HEK293T (cell line): Measurements from ENCODE around the gene TSPAN7.

Experiments
- ARNT ChIP-seq: fragments of 450-650 bp; IDR thresholded peaks from 2 replicates; pipeline ENCODE4 v1.6.1; 2017; ENCODE audit warnings: mild to moderate bottlenecking
- BHLHE40 ChIP-seq: fragments of 450-650 bp; IDR thresholded peaks from 2 replicates; pipeline ENCODE4 v1.6.1; 2016; ENCODE audit warnings: mild to moderate bottlenecking, moderate library complexity, borderline replicate concordance
- CTBP1 ChIP-seq: fragments of 450-650 bp; IDR thresholded peaks from 2 replicates; pipeline ENCODE4 v1.6.1; 2016; ENCODE audit warnings: borderline replicate concordance
- FOXK2 ChIP-seq: fragments of 450-650 bp; IDR thresholded peaks from 2 replicates; pipeline ENCODE4 v1.6.1; 2016; ENCODE audit warnings: mild to moderate bottlenecking
- HDGF ChIP-seq: fragments of 450-650 bp; IDR thresholded peaks from 2 replicates; pipeline ENCODE4 v1.6.1; 2017; ENCODE audit warnings: antibody characterized with exemption, borderline replicate concordance
- SP1 ChIP-seq: fragments of 450-650 bp; IDR thresholded peaks from 2 replicates; pipeline ENCODE4 v1.6.1; 2017
- TARDBP ChIP-seq: fragments of 450-650 bp; IDR thresholded peaks from 2 replicates; pipeline ENCODE4 v1.6.1; 2016
- ZNF384 ChIP-seq: fragments of 450-650 bp; IDR thresholded peaks from 2 replicates; pipeline ENCODE4 v1.6.1; 2016

GRCh38 chrX:38692961-38693360 lies 131.6 kb downstream of the TSPAN7 start:
- no peak for TF ChIP-seq SP1
- no peak for TF ChIP-seq FOXK2
- no peak for TF ChIP-seq TARDBP
- no peak for TF ChIP-seq ZNF384
- TF ChIP-seq BHLHE40 = no peak
- TF ChIP-seq HDGF = no peak
- no peak for TF ChIP-seq CTBP1
- no peak for TF ChIP-seq ARNT
